T-helper 1 cell (primary cell): ENCODE results near the gene RPIA.
A peak's percentile ranks its signal among the peaks of the same experiment; 100 is the strongest.

Source experiments
- DNase-seq, 5 donors: peaks; one replicate each; pipeline ENCODE4 v3.0.0-alpha.2; 2012 to 2020

The RPIA gene

GRCh38 chr2:88686320-88686719 lies 5.2 kb upstream of the RPIA start:
- no peak for DNase-seq

GRCh38 chr2:88687384-88687783 lies 4.1 kb upstream of the RPIA start:
- no peak for DNase-seq

DNA sequence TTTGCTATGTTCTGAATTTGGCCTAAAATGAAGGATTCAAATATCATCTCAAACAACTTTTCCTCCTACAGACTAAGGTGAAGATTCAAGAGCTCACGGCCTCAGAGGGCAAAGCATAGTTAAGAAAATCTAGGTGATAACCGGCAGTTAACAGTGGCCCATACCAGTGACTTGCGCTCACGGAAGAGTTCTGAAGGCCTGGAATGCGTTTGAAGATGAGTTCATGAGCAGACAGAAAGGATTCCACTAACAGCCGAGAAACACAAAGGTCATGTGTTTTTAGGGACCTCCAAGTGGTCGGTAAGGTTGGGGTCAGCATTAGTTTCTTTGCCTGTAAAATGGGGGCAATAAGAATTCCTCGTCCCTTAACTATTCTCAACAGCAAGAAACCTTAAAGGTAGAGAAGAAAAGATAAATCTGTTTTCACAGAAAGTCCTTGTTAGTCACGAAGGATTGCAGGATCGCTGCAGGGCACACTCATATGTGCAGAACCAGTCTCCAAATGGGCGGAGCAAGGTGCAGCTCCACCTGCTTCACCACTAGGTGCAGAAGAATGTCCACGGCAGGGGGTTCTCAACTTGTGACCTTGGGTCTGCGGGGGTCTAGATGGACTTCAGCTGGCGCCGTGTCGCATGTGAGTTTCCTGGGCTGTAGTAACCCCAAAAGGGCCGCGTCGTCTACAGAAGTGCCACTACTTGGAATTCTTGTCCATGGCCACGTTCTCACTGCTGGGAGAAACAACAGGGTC lies 708 bp upstream of the RPIA start:
- peak in 4 of 5 donors; percentile 7 to 39 (median 20) for DNase-seq

DNA sequence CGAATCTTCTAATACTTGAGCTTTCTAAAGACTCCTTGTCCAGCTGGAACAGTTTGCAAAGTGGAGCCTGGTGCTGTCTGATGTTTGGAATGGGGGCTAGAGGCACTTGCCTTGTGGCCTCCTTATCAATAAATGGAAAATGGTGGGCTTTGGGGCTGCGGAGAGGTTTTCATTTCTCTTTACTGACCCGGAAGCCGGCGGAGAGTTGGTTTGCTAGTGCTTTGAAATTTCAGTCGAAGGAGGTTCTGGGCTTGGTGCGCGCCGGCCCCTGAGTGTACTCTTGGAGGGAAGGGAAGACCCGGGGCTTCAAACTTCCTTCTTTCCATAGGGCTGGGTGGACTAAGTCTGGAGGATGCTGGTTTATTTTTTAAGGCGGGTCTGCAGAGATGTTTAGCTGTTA lies 714 bp downstream of the RPIA start:
- DNase-seq = peak in 3 of 5 donors; percentile 5 to 36 (median 20)

GRCh38 chr2:88693911-88694414 lies 2.5 kb downstream of the RPIA start:
- DNase-seq = no peak

DNA sequence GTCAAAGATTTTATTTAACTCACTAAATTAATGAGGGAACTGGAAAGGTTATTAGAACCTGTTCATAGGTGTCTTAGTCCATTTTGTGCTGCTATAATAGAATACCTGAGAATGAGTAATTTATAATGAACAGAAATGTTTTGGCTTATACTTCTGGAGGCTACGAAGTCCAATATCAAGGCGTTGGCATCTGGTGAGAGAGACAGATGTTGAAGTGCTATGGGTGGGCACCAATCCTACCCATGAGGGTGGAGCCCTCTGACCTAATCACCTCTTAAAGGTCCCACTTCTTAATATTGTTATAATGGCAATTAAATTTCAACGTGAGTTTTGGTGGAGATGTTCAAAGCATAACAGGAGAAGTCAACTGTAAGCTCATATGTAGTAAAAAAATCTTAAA lies 5.1 kb downstream of the RPIA start:
- DNase-seq = no peak

GRCh38 chr2:88697370-88698026 lies 6.0 kb downstream of the RPIA start:
- peak in 1 of 5 donors; percentile 4 for DNase-seq

- DNase-seq = no peak
Measured at GRCh38 chr2:88698027-88698413, 6.5 kb downstream of the RPIA start.

GRCh38 chr2:88698498-88699233 lies 7.2 kb downstream of the RPIA start:
- no peak for DNase-seq

DNA sequence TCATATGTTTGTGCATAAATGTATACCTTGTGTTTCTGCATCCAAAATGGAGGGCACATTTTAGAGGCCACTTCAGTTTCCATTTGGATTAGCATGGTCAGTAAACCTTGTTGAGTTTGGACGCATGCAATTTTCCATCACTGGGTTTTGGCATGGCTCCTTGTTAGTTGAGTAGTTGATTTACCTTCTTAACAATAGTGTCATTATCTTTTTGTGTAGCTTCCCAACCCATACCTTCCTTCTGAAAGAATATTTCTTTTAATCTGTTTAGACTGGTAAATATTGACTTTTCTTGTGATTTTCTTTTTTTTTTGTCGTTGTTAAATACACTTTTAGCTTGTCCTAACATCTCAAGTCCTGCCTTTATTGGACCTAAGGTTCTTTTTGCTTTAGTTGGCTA lies 15.5 kb downstream of the RPIA start:
- DNase-seq = no peak

DNA sequence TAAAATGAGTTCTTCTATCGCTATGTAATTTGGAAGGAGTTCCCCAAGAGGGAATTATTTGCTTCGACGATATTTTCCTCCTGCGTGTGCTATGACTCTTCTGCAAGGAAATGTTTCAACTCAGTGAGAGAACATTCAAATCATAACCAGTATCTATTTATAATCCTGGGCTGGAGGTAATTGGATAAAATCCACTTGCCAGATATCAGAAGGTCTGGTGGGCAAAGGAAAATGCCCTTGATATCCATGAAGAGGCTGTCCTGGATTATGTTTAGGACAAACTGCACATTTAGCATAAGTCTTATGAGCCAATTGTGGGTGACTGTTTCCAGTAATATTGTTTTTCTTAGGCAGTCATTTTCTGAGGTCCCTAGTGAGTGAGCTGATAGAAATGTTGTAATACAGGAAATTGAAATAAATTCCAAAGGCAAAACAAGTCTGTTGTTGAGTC lies 17.7 kb downstream of the RPIA start:
- DNase-seq = no peak

- no peak for DNase-seq
Measured at GRCh38 chr2:88711289-88711688, 19.8 kb downstream of the RPIA start.

DNA sequence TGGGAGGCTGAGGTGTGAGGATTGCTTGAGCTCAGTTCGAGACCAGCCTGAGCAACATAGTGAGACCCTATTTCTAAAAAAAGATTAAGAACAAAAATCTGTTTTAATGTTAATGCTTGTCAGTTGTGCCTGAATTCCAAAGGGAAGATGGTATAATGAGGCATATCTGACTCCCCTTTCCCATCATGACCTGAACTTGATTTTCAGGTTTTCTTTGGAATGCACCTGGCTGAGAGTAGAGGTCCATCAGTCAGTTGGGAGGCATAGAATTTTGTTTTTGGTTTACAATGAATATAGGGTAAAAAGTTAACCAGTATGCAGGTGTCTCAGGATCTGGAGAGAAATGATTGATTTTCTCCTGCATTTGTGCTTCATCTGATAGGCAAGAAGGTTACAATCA lies 20.4 kb downstream of the RPIA start:
- DNase-seq = no peak

GRCh38 chr2:88713408-88713807 lies 21.9 kb downstream of the RPIA start:
- no peak for DNase-seq

DNA sequence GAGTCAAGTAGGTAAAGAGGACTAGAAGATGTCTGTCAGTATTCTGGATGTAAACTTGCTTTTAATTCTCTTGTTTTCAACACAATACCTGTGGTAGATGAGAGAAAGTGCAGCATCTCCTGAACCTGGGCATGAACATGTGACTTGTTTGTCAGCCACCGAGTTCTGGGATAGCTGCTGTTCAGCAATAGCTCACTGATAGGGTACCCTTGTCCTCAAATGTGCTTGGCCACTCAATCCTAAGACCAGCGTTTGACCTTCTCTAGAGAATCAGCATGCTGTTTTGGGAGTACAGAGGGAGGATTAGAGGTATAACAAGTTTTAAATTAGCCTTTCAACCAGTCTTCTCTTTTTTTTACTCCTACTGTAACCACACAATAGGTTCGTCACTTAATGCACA lies 23.2 kb downstream of the RPIA start:
- no peak for DNase-seq

DNA sequence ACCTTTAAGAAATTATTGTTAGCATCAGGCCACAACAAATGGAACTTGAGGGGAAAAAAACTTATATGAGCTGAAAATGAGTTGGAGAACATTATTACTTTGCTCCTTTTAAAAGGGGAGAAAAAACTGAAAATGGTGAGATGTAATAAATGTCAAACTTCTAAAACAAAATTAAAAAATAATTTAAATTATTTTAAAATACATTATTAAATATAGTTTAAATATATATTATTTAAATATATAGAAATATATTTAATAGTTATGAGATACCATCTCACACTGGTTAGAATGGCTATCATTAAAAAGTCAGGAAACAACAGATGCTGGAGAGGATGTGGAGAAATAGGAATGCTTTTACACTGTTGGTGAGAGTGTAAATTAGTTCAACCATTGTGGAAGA lies 28.9 kb downstream of the RPIA start:
- DNase-seq = no peak

GRCh38 chr2:88721268-88721667 lies 29.8 kb downstream of the RPIA start:
- DNase-seq = no peak

DNA sequence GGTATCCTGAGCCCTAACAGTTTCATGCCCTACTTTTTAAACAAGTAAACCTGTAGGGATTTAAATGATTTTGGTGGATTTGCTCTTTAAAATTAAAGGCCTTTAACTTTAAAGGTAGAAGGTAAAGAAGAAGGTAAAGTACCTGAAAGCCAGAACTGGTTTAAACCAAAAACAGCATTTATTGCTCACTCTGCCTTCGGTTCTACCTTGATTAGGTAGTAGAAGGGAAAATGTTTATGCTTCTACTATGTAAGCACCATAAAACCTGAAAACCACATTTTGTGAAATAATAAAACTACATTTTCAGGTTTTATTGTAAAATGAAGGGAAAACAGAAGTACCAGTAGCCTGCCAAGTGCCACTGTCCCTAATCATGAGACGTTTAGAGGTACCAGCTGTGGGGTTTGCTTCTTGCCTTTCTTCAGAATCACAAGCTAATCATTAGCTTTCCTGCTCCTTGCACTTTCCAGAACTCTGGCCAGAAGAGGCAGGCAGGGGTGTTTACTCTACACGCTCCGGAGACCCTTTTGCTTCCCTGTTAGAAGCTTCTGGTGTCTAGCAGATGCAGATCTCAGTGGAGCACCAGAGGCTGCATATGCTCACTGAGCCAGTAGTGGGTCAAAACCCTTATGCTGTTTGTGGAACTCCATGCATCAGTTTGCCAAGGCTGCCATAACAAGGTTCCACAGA lies 33.3 kb downstream of the RPIA start:
- no peak for DNase-seq

GRCh38 chr2:88729061-88729745 lies 37.7 kb downstream of the RPIA start:
- DNase-seq = no peak

DNA sequence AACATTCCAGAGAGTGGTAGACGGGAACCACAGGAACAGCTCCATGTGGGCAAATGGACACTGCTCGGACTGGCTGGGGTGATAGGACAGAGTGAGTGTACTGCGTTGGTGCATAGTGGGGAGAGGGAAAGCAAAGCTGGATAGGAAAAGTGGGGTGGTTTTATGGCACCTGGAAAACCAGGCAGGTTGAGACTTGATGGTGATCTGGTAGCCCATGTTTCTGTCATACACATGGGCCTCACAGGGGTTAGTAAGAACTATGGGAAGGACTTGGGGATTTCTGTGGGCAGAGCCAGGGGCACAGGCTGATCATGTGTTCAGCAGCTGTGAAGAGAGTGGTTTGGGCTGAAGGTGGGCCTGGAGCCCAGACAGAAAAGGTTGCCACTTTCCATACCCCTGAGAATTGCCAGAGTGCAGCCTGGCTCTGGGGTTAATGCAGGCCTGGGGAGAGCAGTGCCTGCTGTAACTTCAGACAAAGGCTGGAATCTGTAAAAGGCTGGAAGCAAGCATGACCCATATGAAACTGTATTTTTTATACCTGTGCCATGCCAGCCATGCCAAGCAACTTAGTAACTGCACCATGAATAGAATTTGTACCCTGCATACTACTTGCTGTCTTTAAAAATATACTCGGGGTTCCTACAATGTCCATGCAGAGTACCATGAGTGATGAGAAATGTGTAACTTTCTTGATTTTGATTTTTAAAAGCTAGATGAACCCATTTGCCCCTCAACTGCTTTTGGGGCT lies 41.9 kb downstream of the RPIA start:
- DNase-seq = no peak

- DNase-seq = no peak
Measured at GRCh38 chr2:88735133-88735532, 43.7 kb downstream of the RPIA start.

GRCh38 chr2:88735853-88736252 lies 44.4 kb downstream of the RPIA start:
- DNase-seq = no peak
